ENCODE data around the gene ASPSCR1. TPM values are rescaled to one million over a fixed set of nuclear protein-coding genes. Genes with fewer than 3 reads are reported as not detected.
"Not testable (repeated sequence)": the region's sequence is repeated elsewhere in the genome, so short reads cannot be mapped to it uniquely, and the experiment has no call there.

ASPSCR1 gene
- total RNA-seq, 6 donors from 2014 or later: 26.0 to 96.4 (median 56.1) TPM

- ATAC-seq (ENCODE audit: low FRiP score in 2 of 2) (no peak), DNase-seq (no peak)
- Histone ChIP-seq H3K27me3 (no peaks in the 10 kb centered on the region), H3K4me3 (no peak overlapping the region), H3K9me3 (no peaks in the 10 kb centered on the region), H3K27ac (no peak overlapping the region), H3K4me1 (no peaks in the 10 kb centered on the region), H3K36me3 (no peaks in the 10 kb centered on the region)
- TF ChIP-seq POLR2AphosphoS5 (IDR thresholded peaks at IDR 0.05): no peak
- no peak for TF ChIP-seq CTCF (IDR thresholded peaks at IDR 0.05)
- TF ChIP-seq EP300 (IDR thresholded peaks at IDR 0.05): no peak
- TF ChIP-seq POLR2A (IDR thresholded peaks at IDR 0.05): no peak
- 53 to 58% methylated on average over 12 to 13 of the region's 13 CpGs for WGBS, 2 donors
Observed at GRCh38 chr17:81951785-81952684, 25.4 kb upstream of the ASPSCR1 start.

- 71 to 82% methylated on average over 8 to 16 of the region's 16 CpGs for WGBS, 2 donors
- no peak for TF ChIP-seq CTCF (IDR thresholded peaks at IDR 0.05)
- TF ChIP-seq POLR2AphosphoS5 (IDR thresholded peaks at IDR 0.05): no peak
- TF ChIP-seq EP300 (IDR thresholded peaks at IDR 0.05): no peak
- TF ChIP-seq POLR2A (IDR thresholded peaks at IDR 0.05): no peak
- no peak for ATAC-seq (ENCODE audit: low FRiP score in 2 of 2)
Observed at GRCh38 chr17:81952792-81953228, 24.6 kb upstream of the ASPSCR1 start.

GRCh38 chr17:81953443-81953842 lies 24.0 kb upstream of the ASPSCR1 start:
- WGBS, 2 donors: 79 to 87% methylated on average over 5 of the region's 5 CpGs
- not testable (repeated sequence) for H3K27me3 ChIP-seq; H3K4me3 ChIP-seq; H3K27ac ChIP-seq; H3K9me3 ChIP-seq; H3K4me1 ChIP-seq; DNase-seq; ATAC-seq (ENCODE audit: low FRiP score in 2 of 2); H3K36me3 ChIP-seq

More at GRCh38 chr17:81952792-81953228, 24.6 kb upstream of the ASPSCR1 start:
- Histone ChIP-seq H3K4me1 (no peaks in the 10 kb centered on the region), H3K27ac (no peak overlapping the region), H3K9me3 (no peaks in the 10 kb centered on the region), H3K36me3 (no peaks in the 10 kb centered on the region), H3K4me3 (no peak overlapping the region), H3K27me3 (no peaks in the 10 kb centered on the region)
- peak in 1 of 2 donors; percentile 56 for DNase-seq

GRCh38 chr17:81954131-81955057 lies 23.0 kb upstream of the ASPSCR1 start:
- H3K36me3 ChIP-seq: no peaks in the 10 kb centered on the region
- no peak for TF ChIP-seq POLR2A (IDR thresholded peaks at IDR 0.05)
- no peak for TF ChIP-seq CTCF (IDR thresholded peaks at IDR 0.05)
- no peak for TF ChIP-seq EP300 (IDR thresholded peaks at IDR 0.05)
- TF ChIP-seq POLR2AphosphoS5 (IDR thresholded peaks at IDR 0.05): no peak
- H3K27me3 ChIP-seq: peaks cover 0 to 9% (median 2%) of the 10 kb centered on the region in 4 donors
- 87% methylated on average over 12 to 19 of the region's 19 CpGs for WGBS, 2 donors
- no peak for DNase-seq
- no peak overlapping the region for H3K27ac ChIP-seq
- peaks cover 3 to 5% (median 4%) of the 10 kb centered on the region in 4 donors for H3K4me1 ChIP-seq
- ATAC-seq (ENCODE audit: low FRiP score in 2 of 2): no peak
- no peaks in the 10 kb centered on the region for H3K9me3 ChIP-seq
- H3K4me3 ChIP-seq: no peak overlapping the region

All from upper lobe of left lung (tissue), 6 donors.